H1 (cell line): ENCODE data around the gene CGB3. TPM values are rescaled to one million over a fixed set of nuclear protein-coding genes. Genes with fewer than 3 reads are reported as not detected.

Experiments
- polyA plus RNA-seq, 7 experiments: library from polyadenylated mRNA; depleted of rRNA in 3 of 7; stranded (reverse) in 5 of 7; unstranded in 2 of 7; fragments of >200 nt in 5 of 7; fragments of 200-250 nt in 2 of 7; gene quantifications; 1 replicate in 5 of 7; 2 replicates in 1 of 7; 4 replicates in 1 of 7; pipeline versions ENCODE4 v1.2.1 to v1.2.3, GENCODE V29; 2011 to 2013; ENCODE audit warnings: missing spikeins in 2 of 7, mixed read lengths in 2 of 7
- total RNA-seq: library from RNA; stranded (reverse); fragmentation: NEBNext Ultra II Directional; extraction: Animal tissue kit (Norgen Biotek cat#: 25700); gene quantifications from 2 replicates; pipeline ENCODE4 v1.2.1, GENCODE V29; 2021
- TF ChIP-seq, protein P1 (sequence below): fragments of 300-600 bp; sonication (generic); IDR thresholded peaks from 2 replicates; pipeline ENCODE4 v1.7.1; 2012; ENCODE audit warnings: low read length, moderate library complexity, mild to moderate bottlenecking, inconsistent platforms; ENCODE audit not compliant: insufficient replicate concordance

The CGB3 gene
- total and polyA plus RNA-seq, 2 of the 8 experiments (the other 6 are each of a cell fraction or from before 2014, with no cell fraction given), result not detected

- TF ChIP-seq, protein P1, sequence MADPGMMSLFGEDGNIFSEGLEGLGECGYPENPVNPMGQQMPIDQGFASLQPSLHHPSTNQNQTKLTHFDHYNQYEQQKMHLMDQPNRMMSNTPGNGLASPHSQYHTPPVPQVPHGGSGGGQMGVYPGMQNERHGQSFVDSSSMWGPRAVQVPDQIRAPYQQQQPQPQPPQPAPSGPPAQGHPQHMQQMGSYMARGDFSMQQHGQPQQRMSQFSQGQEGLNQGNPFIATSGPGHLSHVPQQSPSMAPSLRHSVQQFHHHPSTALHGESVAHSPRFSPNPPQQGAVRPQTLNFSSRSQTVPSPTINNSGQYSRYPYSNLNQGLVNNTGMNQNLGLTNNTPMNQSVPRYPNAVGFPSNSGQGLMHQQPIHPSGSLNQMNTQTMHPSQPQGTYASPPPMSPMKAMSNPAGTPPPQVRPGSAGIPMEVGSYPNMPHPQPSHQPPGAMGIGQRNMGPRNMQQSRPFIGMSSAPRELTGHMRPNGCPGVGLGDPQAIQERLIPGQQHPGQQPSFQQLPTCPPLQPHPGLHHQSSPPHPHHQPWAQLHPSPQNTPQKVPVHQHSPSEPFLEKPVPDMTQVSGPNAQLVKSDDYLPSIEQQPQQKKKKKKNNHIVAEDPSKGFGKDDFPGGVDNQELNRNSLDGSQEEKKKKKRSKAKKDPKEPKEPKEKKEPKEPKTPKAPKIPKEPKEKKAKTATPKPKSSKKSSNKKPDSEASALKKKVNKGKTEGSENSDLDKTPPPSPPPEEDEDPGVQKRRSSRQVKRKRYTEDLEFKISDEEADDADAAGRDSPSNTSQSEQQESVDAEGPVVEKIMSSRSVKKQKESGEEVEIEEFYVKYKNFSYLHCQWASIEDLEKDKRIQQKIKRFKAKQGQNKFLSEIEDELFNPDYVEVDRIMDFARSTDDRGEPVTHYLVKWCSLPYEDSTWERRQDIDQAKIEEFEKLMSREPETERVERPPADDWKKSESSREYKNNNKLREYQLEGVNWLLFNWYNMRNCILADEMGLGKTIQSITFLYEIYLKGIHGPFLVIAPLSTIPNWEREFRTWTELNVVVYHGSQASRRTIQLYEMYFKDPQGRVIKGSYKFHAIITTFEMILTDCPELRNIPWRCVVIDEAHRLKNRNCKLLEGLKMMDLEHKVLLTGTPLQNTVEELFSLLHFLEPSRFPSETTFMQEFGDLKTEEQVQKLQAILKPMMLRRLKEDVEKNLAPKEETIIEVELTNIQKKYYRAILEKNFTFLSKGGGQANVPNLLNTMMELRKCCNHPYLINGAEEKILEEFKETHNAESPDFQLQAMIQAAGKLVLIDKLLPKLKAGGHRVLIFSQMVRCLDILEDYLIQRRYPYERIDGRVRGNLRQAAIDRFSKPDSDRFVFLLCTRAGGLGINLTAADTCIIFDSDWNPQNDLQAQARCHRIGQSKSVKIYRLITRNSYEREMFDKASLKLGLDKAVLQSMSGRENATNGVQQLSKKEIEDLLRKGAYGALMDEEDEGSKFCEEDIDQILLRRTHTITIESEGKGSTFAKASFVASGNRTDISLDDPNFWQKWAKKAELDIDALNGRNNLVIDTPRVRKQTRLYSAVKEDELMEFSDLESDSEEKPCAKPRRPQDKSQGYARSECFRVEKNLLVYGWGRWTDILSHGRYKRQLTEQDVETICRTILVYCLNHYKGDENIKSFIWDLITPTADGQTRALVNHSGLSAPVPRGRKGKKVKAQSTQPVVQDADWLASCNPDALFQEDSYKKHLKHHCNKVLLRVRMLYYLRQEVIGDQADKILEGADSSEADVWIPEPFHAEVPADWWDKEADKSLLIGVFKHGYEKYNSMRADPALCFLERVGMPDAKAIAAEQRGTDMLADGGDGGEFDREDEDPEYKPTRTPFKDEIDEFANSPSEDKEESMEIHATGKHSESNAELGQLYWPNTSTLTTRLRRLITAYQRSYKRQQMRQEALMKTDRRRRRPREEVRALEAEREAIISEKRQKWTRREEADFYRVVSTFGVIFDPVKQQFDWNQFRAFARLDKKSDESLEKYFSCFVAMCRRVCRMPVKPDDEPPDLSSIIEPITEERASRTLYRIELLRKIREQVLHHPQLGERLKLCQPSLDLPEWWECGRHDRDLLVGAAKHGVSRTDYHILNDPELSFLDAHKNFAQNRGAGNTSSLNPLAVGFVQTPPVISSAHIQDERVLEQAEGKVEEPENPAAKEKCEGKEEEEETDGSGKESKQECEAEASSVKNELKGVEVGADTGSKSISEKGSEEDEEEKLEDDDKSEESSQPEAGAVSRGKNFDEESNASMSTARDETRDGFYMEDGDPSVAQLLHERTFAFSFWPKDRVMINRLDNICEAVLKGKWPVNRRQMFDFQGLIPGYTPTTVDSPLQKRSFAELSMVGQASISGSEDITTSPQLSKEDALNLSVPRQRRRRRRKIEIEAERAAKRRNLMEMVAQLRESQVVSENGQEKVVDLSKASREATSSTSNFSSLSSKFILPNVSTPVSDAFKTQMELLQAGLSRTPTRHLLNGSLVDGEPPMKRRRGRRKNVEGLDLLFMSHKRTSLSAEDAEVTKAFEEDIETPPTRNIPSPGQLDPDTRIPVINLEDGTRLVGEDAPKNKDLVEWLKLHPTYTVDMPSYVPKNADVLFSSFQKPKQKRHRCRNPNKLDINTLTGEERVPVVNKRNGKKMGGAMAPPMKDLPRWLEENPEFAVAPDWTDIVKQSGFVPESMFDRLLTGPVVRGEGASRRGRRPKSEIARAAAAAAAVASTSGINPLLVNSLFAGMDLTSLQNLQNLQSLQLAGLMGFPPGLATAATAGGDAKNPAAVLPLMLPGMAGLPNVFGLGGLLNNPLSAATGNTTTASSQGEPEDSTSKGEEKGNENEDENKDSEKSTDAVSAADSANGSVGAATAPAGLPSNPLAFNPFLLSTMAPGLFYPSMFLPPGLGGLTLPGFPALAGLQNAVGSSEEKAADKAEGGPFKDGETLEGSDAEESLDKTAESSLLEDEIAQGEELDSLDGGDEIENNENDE, result no peak
Observed at GRCh38 chr19:48987323-48987722, 36.8 kb downstream of the CGB3 start (continued).
